SK-N-MC (cell line): ENCODE measurements around the gene TBX2.

Source experiments
- FOXP2 ChIP-seq: optimal IDR thresholded peaks from 2 replicates; pipeline ENCODE3; 2011; ENCODE audit warnings: mild to moderate bottlenecking, moderate library complexity; ENCODE audit not compliant: insufficient read depth; ENCODE audit errors: extremely low read length, control extremely low read depth
- POLR2AphosphoS5 ChIP-seq: IDR thresholded peaks from 2 replicates; pipeline ENCODE4 v1.6.1; 2012; ENCODE audit warnings: mild to moderate bottlenecking, low read depth, low read length, borderline replicate concordance

DNA sequence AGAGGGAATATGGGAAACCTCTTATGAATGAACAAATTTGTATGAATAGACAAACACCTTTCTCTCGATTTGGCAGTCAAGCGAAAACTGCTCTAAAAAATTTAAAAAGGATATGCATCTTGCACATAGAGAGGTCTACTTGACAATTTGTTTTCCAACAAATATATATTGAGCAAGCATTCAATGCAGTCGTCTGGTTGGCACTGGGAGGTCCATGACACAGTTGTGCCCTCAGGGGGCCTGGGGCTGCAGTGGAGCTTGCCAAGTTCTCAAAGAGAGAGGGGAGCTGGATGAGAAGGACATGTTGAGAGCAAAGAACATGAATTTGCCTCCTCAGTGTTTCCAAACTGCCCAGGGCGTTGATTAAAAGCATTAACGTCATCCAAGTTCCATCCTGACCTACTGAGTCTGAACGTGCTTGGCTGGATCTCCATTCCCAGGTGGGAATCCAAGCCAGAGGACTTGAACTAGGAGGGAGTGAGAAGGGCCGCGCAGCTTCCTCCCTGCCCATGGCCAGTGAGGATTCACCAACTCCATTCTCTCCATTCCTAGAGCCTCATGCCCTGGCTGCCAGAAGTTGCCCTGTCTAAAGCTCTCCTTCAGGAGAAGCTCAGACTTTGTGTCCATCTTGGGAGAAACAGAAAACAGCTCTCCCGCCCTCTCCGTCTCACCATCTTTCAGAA is 24.5 kb downstream of the TBX2 start:
- TF ChIP-seq POLR2AphosphoS5 = no peak
- TF ChIP-seq FOXP2 = no peak
